T-helper 1 cell treated with Interleukin-12 subunit alpha and Interleukin-12 subunit beta and Interleukin-4 antibody, amounts not matched to agents 30 μg/mL and 1 μg/mL, for 36 hours (primary cell): ENCODE measurements around the gene KATNA1.
"Not testable (repeated sequence)": the region's sequence is repeated elsewhere in the genome, so short reads cannot be mapped to it uniquely, and the experiment has no call there.

Source experiments
- H3K27ac Mint-ChIP-seq: one replicate; pipeline ENCODE4 v1.8.0; 2021; ENCODE audit warnings: mild to moderate bottlenecking, mixed read lengths
- H3K27me3 Mint-ChIP-seq: one replicate; pipeline ENCODE4 v1.8.0; 2021; ENCODE audit warnings: low read depth, mixed read lengths
- H3K36me3 Mint-ChIP-seq: one replicate; pipeline ENCODE4 v1.8.0; 2021; ENCODE audit warnings: low read depth, mixed read lengths
- H3K4me1 Mint-ChIP-seq: one replicate; pipeline ENCODE4 v1.8.0; 2021; ENCODE audit warnings: low read depth, mixed read lengths
- H3K4me3 Mint-ChIP-seq: one replicate; pipeline ENCODE4 v1.8.0; 2021; ENCODE audit warnings: mild to moderate bottlenecking, moderate library complexity, mixed read lengths
- H3K9me3 Mint-ChIP-seq: one replicate; pipeline ENCODE4 v1.8.0; 2021; ENCODE audit warnings: mixed read lengths

KATNA1 gene

DNA sequence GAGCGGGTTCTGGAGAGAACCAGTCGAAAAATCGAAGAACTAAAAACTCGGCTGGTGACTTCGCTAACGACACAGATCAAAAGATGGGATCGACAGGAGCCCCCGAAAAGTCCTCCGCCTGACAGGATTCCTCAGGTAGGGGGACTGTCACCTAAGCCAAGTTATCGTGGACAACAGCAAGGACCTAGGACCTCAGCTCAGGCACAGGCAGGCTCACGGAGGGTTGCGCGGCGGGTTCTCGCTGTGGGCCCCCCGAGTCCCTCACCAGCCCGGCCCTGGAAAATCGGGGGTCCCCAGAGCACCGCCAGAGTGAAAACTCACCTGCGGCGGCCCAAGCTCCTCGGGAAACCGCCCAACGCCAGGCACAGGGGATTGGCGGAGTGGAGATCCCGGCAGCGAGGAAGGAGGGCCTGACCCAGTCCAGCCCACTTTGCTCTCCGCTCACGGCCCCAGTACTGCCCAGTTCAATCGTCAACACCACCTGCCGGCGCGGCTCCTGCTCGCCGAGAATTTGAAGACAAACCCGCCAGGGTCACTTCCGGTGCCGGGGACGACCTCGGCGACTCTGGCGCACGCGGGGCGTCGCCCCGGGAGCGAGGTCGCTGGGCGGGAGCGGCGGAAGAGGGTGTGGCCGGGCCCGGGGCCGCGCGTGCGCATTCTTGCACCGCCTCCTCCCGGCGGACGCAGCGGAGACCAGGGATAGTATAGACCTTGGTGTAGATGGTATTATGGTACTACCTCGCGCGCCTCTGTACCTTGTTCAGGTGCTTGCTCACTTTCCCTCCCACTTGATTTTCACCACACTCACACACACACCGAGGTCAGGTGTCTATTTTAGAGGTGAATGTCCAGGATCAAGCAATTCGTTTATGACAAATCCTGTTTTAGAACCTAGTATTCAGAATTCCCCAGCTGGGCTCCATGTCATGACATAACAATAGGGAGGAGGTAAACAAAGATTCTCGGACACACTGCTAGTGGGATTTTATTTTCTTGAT, at the start of gene KATNA1:
Gene KATNA1, minus strand, starts transcription at position 567 of the 998 bp plus-strand sequence. CDS start 10,167 bp downstream, outside the sequence.
- no peaks in the 10 kb centered on the region for H3K27me3 Mint-ChIP-seq
- peaks cover 1% of the 10 kb centered on the region for H3K36me3 Mint-ChIP-seq
- H3K4me1 Mint-ChIP-seq: peaks cover 19% of the 10 kb centered on the region
- peak within 1 kb of the TSS; percentile 84 for H3K4me3 Mint-ChIP-seq
- H3K27ac Mint-ChIP-seq: peak within 1 kb of the TSS; percentile 80
- no peaks in the 10 kb centered on the region for H3K9me3 Mint-ChIP-seq

DNA sequence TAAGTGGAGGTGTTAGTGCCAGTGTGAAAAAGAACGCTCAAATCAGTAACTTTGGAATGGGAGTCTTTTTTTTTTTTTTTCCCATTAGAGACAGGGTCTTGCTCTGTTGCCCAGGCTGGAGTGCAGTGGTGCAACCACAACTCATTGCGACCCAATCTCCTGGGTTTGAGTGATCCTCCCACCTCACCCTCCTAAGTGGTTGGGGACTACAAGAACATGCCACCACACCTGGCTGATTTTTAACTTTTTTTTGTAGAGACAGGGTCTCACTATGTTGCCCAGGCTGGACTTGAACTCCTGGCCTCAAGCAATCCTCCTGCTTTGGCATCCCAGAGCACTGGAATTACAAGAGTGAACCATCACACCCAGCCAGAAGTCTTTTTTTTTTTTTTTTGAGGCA, 49.7 kb upstream of the KATNA1 start:
- peaks cover 11% of the 10 kb centered on the region for H3K4me1 Mint-ChIP-seq

DNA sequence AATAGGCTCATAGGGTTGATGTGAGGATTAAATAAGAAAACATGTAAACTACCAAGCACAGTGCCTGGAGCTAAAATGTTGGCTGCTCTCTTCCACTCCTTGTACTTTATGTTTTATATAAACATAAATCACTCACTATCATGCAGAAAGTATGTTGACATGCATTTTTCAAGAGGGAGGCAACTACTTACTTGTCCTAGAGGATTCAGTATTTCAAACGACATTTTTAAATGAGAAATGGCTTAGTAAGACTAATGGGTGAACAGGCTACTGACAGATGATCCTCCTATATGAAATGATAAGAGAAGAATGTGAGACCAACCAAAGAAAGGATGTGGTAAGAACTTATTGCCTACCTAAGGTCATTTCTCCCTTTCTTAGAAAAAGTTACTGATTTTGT, 48.4 kb upstream of the KATNA1 start:
- Mint-ChIP-seq H3K27me3 (no peaks in the 10 kb centered on the region), H3K4me3 (no peak overlapping the region), H3K4me1 (peaks cover 12% of the 10 kb centered on the region), H3K27ac (no peak overlapping the region), H3K9me3 (no peaks in the 10 kb centered on the region), H3K36me3 (peaks cover 14% of the 10 kb centered on the region)

More for the DNA sequence above, 49.7 kb upstream of the KATNA1 start:
- H3K27me3 Mint-ChIP-seq: no peaks in the 10 kb centered on the region
- H3K9me3 Mint-ChIP-seq: no peaks in the 10 kb centered on the region
- no peak overlapping the region for H3K4me3 Mint-ChIP-seq
- H3K36me3 Mint-ChIP-seq: peaks cover 12% of the 10 kb centered on the region
- H3K27ac Mint-ChIP-seq: no peak overlapping the region

DNA sequence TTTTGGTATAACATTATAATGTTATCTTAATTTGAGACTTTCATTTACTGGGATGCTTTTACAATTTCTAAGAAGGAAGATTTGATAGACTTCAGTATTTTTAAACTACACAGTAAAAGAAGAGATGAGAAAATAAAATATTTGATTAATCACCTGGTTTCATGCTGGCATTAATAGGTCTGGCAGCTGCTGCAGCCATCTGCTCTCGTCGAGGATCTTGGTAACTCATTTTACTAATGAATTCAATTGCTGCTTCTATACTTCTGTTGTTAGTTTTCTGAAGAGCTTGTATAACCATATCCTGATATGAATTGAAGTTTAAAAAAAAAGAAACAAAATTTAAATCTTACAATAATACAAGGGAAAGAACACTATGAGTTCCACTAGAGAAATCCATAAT, 46.4 kb upstream of the KATNA1 start:
- peaks cover 14% of the 10 kb centered on the region for H3K4me1 Mint-ChIP-seq
- H3K9me3 Mint-ChIP-seq: no peaks in the 10 kb centered on the region
- no peaks in the 10 kb centered on the region for H3K27me3 Mint-ChIP-seq
- no peak overlapping the region for H3K4me3 Mint-ChIP-seq
- peaks cover 15% of the 10 kb centered on the region for H3K36me3 Mint-ChIP-seq
- H3K27ac Mint-ChIP-seq: no peak overlapping the region

DNA sequence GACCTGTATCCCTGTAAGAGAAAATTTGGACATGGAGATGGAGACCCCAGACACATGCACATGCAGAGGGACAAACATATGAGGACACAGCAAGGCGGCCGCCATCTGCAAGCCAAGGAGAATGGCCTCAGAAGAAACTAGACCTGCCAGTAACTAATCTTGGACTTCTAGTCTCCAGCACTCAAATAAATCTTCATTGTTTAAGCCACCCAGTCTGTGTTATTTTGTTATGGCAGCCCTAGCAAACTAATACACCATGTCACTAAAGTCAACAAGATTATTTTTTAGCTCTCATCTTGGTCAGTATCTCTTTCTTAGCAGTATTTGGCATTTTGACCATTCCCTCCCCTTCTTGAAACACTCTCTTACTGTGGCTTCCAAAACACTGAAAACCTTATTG, 42.7 kb upstream of the KATNA1 start:
- H3K4me1 Mint-ChIP-seq: peaks cover 16% of the 10 kb centered on the region
- no peaks in the 10 kb centered on the region for H3K9me3 Mint-ChIP-seq
- no peaks in the 10 kb centered on the region for H3K27me3 Mint-ChIP-seq
- H3K36me3 Mint-ChIP-seq: peaks cover 22% of the 10 kb centered on the region
- no peak overlapping the region for H3K27ac Mint-ChIP-seq
- no peak overlapping the region for H3K4me3 Mint-ChIP-seq

DNA sequence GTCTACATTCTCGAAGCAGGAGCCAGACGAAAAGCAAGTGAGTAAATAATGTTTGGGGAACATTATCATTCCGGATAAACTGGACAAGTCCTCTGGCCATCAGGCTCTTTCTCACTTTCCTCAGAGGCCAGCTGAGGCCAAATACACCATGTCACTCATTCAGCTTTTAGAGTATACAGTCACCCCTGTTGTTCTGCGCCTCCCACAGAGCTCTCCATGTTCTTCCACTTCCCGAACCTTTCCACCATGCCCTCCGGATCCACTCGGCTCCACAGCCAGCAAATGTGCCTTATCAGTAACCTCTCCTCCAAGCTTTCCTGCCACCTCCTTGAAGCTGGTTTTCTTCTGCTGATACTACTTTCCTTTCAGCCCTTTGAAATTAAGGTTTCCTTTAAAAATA, 37.7 kb upstream of the KATNA1 start:
- Mint-ChIP-seq H3K9me3 (no peaks in the 10 kb centered on the region), H3K27ac (peak overlapping the region; percentile 32), H3K4me1 (peaks cover 17% of the 10 kb centered on the region), H3K4me3 (no peak overlapping the region), H3K27me3 (no peaks in the 10 kb centered on the region), H3K36me3 (peaks cover 25% of the 10 kb centered on the region)

DNA sequence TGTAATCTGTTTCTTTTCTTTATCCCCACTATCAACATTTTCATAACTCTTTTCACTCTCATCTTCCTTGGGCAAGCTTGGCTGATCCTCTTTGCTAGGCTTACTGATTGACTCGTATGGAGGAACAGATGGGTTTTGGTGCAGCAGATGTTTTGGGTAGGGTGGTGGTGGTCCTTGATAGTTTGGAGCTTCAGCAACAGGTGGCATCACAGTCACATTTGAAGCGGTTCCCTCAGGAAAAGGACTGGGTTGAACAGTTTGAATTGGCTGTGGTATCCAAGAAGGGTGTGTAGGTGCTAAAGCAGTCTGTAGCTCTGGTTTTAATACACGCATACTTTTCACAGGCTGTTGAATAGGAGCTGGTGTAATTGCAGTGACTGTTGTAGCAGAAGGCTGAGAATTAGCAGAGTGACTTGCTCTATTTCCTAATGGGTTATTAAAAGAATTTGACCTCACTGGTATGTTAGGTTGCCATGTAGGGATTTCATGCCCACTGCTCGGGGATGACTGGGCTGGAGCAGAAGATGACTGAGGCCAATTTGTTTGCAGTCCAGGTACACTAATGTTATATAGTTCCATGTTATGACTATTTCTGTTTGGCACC, 34.8 kb upstream of the KATNA1 start:
- H3K9me3 Mint-ChIP-seq: no peaks in the 10 kb centered on the region
- no peak overlapping the region for H3K4me3 Mint-ChIP-seq
- H3K36me3 Mint-ChIP-seq: peaks cover 24% of the 10 kb centered on the region
- peaks cover 17% of the 10 kb centered on the region for H3K4me1 Mint-ChIP-seq
- no peaks in the 10 kb centered on the region for H3K27me3 Mint-ChIP-seq
- no peak overlapping the region for H3K27ac Mint-ChIP-seq

DNA sequence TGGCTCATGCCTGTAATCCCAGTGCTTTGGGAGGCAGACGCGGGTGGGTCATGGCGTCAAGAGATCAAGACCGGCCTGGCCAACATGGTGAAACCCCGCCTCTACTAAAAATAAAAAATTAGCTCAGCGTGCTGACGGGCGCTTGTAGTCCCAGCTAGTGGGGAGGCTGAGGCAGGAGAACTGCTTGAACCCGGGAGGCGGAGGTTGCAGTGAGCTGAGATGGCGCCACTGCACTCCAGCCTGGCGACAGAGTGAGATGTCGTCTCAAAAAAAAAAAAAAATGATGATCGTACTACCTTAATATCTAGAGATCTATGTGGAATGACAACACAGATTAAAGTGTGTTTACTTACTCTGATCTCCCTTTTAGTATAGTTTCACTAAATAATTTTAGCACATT, 33.3 kb upstream of the KATNA1 start:
- H3K27me3 Mint-ChIP-seq, H3K27ac Mint-ChIP-seq, H3K4me3 Mint-ChIP-seq, H3K9me3 Mint-ChIP-seq: not testable (repeated sequence)
- Mint-ChIP-seq H3K4me1 (peaks cover 13% of the 10 kb centered on the region), H3K36me3 (peaks cover 29% of the 10 kb centered on the region)

DNA sequence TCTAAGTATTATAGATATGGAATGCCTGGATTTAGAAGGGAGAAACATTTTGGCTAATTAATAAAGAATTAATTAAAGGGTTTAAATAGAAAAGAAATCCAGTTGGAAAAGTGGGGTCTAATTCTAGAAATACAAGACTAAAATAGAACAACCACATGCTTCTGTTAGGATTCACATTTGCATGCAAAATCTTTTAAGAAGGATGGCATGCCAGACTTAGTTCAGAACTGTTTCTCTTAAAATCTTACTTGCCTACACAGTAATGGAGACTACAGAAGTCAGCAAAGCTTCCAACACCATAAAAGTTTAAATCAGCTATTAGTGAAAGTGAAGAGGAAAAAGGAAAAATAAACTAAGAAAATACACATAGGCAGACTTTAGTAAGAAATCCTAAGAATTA, 32.7 kb upstream of the KATNA1 start:
- Mint-ChIP-seq H3K9me3 (no peaks in the 10 kb centered on the region), H3K36me3 (peaks cover 27% of the 10 kb centered on the region)

DNA sequence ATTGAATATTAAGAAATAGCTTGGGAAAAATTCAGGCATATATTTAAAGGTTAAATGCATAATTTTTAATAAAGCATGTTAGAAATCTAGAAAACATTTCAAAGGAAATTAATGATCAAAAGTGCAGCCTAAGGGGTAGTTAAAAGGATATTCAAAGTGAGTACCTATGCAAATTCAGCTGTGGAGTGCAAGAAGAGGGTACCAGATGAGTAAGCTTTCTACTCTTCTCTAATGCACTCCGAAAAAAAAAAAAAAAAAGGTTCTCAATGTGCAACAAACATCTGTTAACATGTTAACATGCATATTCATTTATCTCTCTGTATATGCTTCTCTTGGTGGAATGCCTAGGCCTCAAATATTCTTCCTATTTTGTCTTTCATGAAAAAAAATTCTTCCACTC, 32.0 kb upstream of the KATNA1 start:
- Mint-ChIP-seq H3K27ac (no peak overlapping the region), H3K36me3 (peaks cover 30% of the 10 kb centered on the region), H3K4me3 (no peak overlapping the region), H3K9me3 (no peaks in the 10 kb centered on the region), H3K4me1 (peaks cover 3% of the 10 kb centered on the region), H3K27me3 (no peaks in the 10 kb centered on the region)

More for the DNA sequence above, 32.7 kb upstream of the KATNA1 start:
- Mint-ChIP-seq H3K4me3 (no peak overlapping the region), H3K27me3 (no peaks in the 10 kb centered on the region), H3K27ac (no peak overlapping the region), H3K4me1 (peaks cover 7% of the 10 kb centered on the region)

DNA sequence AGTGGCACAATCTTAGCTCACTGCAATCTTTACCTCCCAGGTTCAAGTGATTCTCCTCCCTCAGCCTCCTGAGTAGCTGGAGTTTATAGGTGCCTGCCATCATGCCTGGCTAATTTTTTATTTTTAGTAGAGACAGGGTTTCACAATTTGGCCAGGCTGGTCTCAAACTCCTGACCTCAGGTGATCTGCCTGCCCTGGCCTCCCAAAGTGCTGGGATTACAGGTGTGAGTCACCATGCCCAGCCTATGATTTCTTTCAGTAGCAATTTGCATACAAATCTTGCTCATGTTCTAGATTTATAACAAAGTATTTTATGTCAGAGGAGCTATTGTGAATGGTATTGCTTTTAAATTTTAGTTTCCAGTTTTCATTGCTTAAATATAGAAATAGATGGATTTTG, 23.8 kb upstream of the KATNA1 start:
- H3K4me3 Mint-ChIP-seq, H3K9me3 Mint-ChIP-seq, H3K27me3 Mint-ChIP-seq, H3K27ac Mint-ChIP-seq, H3K4me1 Mint-ChIP-seq: not testable (repeated sequence)
- H3K36me3 Mint-ChIP-seq: peaks cover 46% of the 10 kb centered on the region

DNA sequence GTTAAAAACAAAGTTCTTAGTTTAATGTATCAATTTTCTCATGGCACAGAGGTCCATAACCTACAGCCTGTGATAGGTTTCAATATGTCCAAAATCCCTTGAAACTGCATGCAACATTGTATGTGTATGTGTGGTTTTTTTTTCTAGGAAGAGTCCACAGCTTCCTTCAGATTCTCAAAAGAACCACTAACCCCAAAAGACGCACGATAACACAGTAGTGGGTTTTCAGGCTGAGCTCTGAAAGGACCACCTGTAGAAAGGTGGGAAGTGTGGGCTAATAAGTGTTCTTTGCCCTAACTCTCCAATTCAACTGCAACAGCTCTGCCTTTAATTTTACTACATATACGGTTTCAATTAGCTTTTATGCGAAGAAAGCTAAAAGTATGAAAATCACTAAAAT, 11.5 kb upstream of the KATNA1 start:
- Mint-ChIP-seq H3K9me3 (no peaks in the 10 kb centered on the region), H3K4me3 (no peak overlapping the region), H3K36me3 (peaks cover 25% of the 10 kb centered on the region), H3K27ac (peak overlapping the region; percentile 29), H3K27me3 (no peaks in the 10 kb centered on the region), H3K4me1 (peaks cover 8% of the 10 kb centered on the region)

DNA sequence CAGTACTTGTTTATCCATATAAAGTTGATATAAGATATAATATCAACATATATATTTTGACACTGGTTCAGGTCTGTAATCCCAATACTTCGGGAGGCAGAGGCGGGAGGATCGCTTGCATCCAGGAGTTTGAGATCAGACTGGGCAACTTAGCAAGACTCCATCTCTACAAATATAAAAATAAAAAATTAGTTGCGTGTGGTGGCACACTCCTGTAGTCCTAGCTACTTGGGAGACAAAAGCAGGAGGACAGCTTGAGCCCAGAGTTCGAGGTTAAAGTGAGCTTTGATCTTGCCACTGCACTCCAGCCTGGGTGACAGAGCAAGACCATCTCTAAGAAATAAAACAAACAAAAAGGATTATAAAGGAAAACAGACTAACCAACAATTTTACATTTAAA, 8.9 kb upstream of the KATNA1 start:
- Mint-ChIP-seq H3K9me3 (no peaks in the 10 kb centered on the region), H3K36me3 (peaks cover 17% of the 10 kb centered on the region), H3K27ac (no peak overlapping the region)

DNA sequence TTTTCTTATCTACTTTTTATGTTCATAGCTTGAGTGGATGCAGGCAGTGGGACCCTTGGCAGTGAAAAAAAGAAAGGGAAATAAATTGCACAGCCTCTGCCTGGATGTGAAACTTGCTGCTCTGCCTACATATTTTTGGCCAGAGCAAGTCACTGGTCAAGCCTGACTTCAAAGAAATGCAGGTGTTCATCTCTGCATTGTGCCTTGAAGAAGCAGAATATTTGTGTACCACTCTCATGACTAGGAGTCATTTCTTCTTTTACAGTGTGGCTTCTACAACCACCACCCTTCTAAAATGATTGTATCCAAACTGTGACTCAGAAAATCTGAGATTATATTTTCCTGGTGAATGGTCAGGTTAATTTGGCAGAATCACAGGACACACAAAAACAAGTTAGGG, 2.5 kb upstream of the KATNA1 start:
- H3K9me3 Mint-ChIP-seq: no peaks in the 10 kb centered on the region
- H3K27me3 Mint-ChIP-seq: no peaks in the 10 kb centered on the region
- no peak overlapping the region for H3K27ac Mint-ChIP-seq
- H3K36me3 Mint-ChIP-seq: peaks cover 4% of the 10 kb centered on the region
- peaks cover 15% of the 10 kb centered on the region for H3K4me1 Mint-ChIP-seq
- H3K4me3 Mint-ChIP-seq: no peak overlapping the region

More for the DNA sequence above, 8.9 kb upstream of the KATNA1 start:
- H3K4me1 Mint-ChIP-seq: peaks cover 8% of the 10 kb centered on the region
- H3K4me3 Mint-ChIP-seq: no peak overlapping the region
- no peaks in the 10 kb centered on the region for H3K27me3 Mint-ChIP-seq

DNA sequence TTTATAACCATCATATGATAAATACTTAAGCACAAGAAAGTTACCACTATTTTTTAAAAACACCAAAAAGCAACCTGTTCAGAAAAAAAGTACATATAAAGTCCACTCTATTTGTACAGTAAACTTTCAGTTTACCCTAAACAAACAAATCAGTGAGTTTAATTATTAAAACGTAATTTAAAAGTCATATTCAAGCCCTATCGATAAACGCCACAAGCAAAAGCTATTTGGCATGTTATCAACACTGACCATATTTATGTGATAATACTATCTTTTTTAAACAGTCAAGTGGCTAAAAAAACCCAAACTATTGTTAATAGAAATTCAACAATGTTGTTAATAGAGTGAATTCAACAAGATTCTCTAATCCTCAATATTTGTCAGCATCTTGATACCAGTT, 1.9 kb downstream of the KATNA1 start:
- H3K9me3 Mint-ChIP-seq: no peaks in the 10 kb centered on the region
- H3K36me3 Mint-ChIP-seq: peaks cover 5% of the 10 kb centered on the region
- H3K4me3 Mint-ChIP-seq: peak overlapping the region; percentile 84

More for the DNA sequence above, 1.9 kb downstream of the KATNA1 start:
- peaks cover 22% of the 10 kb centered on the region for H3K4me1 Mint-ChIP-seq
- no peaks in the 10 kb centered on the region for H3K27me3 Mint-ChIP-seq
- no peak overlapping the region for H3K27ac Mint-ChIP-seq
